MG63 (cell line): ENCODE measurements around the gene VWA1. TPM values are rescaled to one million over a fixed set of nuclear protein-coding genes. Genes with fewer than 3 reads are reported as not detected.
"Not testable (repeated sequence)": the region's sequence is repeated elsewhere in the genome, so short reads cannot be mapped to it uniquely, and the experiment has no call there.

Source experiments
- DNase-seq: peaks from one replicate; pipeline ENCODE4 v3.0.0-alpha.2; 2020
- H3K27me3 ChIP-seq: fragments of 250-450 bp; sonication (Bioruptor Pico); 2 replicates; pipeline ENCODE4 v1.5.1; 2020; ENCODE audit warnings: mild to moderate bottlenecking, moderate library complexity
- H3K36me3 ChIP-seq: fragments of 250-450 bp; sonication (Bioruptor Pico); 2 replicates; pipeline ENCODE4 v1.5.1; 2020; ENCODE audit warnings: mild to moderate bottlenecking, moderate library complexity
- H3K4me3 ChIP-seq: fragments of 250-450 bp; sonication (Bioruptor Pico); 2 replicates; pipeline ENCODE4 v1.5.1; 2020; ENCODE audit warnings: mild to moderate bottlenecking, moderate library complexity
- H3K9me3 ChIP-seq: fragments of 250-450 bp; sonication (Bioruptor Pico); 2 replicates; pipeline ENCODE4 v1.5.1; 2020; ENCODE audit warnings: mild to moderate bottlenecking, moderate library complexity
- total RNA-seq: library from RNA; depleted of rRNA; stranded (reverse); fragments of >200 nt; shearing (Covaris generic); gene quantifications from 2 replicates; pipeline ENCODE4 v1.2.3, GENCODE V29; 2014; ENCODE audit warnings: low replicate concordance

VWA1 gene
- total RNA-seq, 1 experiment from 2014 or later, result 6.2 TPM

DNA sequence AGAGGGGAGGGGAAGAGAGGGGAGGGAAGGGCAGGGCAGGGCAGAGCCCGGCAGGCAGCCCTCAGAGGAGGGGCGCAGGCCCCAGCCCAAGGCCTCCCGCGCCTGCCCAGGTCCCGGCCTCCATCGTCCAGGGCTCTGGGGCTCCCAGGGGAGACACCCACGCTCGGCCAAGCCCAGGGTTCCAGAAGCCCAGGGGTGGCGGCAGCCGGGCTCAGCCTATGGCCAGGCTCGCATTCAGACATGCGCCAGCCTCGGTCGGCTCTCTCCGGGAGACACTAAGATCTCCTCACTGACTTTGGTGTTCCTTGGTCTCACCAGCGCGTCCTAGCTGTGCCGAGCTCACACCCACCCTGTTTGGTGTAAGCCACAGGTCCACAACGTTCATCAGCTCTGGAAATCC, 7.3 kb upstream of the VWA1 start:
- DNase-seq, result no peak
- H3K9me3 ChIP-seq, result no peaks in the 10 kb centered on the region
- no peaks in the 10 kb centered on the region for H3K36me3 ChIP-seq
- no peaks in the 10 kb centered on the region for H3K27me3 ChIP-seq
- no peak overlapping the region for H3K4me3 ChIP-seq

DNA sequence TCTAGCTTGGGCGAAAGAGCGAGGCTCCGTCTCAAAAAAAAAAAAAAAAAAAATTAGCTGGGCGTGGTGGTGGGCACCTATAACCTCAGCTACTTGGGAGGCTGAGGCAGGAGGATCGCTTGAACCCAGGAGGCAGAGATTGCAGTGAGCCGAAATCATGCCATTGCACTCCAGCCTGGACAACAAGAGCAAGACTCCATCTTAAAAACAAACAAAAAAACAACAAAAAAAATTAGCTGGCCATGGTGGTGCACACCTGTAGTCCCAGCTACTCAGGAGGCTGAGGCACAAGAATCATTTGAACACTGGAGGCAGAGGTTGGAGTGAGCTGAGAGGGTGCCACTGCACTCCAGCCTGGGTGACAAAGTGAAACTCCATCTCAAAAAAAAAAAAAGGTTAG, 6.5 kb upstream of the VWA1 start:
- not testable (repeated sequence) for H3K4me3 ChIP-seq, H3K36me3 ChIP-seq, DNase-seq, H3K9me3 ChIP-seq, H3K27me3 ChIP-seq

DNA sequence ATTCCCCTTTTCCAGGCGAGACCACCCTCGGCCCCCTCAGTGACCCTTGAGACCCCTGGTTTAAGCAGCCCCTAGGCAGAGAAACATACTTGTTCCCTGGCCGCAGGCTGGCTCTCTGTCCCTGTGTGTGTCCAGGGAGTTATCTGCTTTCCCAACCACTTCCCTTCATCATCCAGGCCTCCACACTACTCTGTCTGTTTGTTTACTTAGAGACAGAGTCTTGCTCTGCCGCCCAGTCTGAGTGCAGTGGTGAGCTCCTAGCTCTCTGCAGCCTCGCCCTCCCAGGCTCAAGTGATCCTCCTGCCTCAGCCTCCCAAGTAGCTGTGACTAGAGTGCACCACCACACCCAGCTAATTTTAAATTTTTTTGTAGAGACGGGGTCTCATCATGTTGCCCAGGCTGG, 5.8 kb upstream of the VWA1 start:
- Histone ChIP-seq H3K36me3 (no peaks in the 10 kb centered on the region), H3K9me3 (no peaks in the 10 kb centered on the region)
- DNase-seq, result no peak

DNA sequence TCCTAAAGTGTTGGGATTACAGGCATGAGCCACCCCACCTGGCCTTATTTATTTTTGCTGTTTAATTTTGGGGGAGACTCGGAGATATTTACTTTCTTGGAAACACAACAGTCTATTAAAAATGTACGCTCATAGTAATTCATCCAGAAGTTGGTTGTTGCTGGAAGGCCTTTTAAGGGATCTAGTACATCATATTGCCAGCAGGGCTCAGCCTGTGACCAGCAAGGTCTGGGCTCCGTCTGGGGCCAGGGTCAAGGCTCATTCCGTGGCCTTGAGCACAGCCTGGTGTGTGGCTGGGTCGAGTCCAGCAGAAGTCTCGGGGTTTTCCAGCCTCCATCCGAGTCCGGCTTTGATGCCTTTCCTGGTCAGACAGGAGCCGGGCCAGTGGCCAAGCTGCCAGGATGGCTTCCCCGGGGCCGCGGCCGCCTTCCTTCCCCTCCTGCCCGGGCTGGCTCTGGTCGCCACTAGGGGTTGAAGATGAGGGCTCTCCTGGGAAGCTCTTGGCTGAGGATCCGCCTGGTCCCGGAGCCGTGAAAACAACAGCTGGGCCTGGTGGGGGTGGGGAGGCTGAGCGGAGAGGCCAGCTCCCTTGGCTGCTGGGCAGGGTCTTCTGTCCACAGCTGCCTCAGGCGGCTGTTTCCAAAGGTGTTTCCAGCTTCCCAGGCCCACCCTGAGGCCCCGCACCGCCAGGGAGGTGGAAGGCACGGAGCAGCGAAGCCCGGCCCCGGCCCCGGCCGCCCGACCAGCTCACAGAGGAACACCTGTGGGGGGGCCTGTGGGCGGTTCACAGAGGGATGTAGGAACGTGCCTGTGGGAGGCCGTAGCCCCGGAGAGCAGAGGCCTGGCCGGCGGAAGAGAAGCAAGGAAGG, 5.1 kb upstream of the VWA1 start:
- H3K9me3 ChIP-seq, result no peaks in the 10 kb centered on the region
- H3K27me3 ChIP-seq, result no peaks in the 10 kb centered on the region
- peak; percentile 64 for DNase-seq
- no peaks in the 10 kb centered on the region for H3K36me3 ChIP-seq
- H3K4me3 ChIP-seq, result no peak overlapping the region

More for the DNA sequence above, 5.8 kb upstream of the VWA1 start:
- Histone ChIP-seq H3K27me3 (no peaks in the 10 kb centered on the region), H3K4me3 (no peak overlapping the region)

DNA sequence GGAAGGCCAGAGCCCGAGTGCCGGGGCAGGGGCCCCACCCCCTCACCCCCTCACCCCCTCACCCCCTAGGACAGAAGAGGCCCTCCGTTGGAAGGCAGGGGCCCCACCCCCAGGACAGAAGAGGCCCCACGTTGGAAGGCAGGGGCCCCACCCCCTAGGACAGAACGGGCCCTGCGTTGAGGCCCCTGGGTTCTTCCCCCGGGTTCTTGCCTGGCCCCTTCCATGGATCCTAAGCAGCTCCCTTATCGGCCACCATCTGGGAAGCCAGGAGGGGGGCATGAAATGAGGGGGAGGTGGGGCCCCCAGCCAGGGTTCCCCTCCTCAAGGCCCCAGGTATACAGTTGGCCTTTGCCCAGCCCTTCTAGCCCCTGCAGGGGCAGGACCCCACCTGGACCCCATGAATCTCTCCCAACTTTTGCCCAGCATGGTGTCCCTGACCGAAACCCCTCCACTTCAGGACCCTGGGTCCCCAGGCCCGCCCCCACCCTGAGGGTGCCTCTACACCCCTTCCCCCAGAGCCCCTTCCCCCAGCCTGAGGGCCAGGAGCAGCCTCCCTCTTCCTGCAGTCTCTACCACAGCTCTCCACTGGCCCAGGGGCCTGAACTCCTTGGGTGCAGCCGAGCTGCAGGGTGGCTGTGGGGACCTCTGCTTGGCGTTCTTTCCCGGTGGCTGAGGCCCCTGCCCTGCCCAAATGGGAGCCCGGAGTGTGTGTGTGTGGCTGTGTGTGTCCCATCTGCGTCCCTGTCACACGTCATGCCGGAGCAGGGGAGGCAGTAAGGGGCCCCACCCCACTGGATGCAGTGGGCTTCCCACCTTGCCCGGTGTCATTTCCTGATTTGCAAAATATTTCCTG, 4.3 kb upstream of the VWA1 start:
- Histone ChIP-seq H3K36me3 (no peaks in the 10 kb centered on the region), H3K4me3 (no peak overlapping the region), H3K9me3 (no peaks in the 10 kb centered on the region), H3K27me3 (no peaks in the 10 kb centered on the region)
- no peak for DNase-seq

DNA sequence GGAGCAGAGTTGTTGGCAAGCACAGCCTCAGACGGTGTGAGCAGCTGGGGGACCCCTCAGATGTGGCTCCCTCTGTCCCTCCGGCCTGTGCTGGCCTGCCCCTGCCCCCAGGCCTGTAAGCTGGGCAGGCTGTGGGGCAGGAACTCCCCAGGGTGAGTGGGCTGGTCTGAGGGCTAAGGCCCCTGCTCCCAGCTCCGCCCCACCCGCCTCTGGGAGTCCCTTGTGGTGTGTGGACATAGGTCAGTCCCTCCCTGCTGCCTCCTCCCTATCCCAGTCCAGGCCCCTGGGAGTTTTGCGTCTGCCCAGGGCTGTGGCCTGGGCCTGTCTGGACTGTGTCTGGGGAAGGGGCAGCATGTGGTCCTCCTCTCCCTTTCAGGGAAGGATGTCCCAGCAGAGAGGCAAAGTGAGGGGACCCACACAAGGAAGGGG, 3.6 kb upstream of the VWA1 start:
- no peaks in the 10 kb centered on the region for H3K36me3 ChIP-seq
- DNase-seq, result no peak
- no peak overlapping the region for H3K4me3 ChIP-seq
- no peaks in the 10 kb centered on the region for H3K9me3 ChIP-seq
- H3K27me3 ChIP-seq, result no peaks in the 10 kb centered on the region

DNA sequence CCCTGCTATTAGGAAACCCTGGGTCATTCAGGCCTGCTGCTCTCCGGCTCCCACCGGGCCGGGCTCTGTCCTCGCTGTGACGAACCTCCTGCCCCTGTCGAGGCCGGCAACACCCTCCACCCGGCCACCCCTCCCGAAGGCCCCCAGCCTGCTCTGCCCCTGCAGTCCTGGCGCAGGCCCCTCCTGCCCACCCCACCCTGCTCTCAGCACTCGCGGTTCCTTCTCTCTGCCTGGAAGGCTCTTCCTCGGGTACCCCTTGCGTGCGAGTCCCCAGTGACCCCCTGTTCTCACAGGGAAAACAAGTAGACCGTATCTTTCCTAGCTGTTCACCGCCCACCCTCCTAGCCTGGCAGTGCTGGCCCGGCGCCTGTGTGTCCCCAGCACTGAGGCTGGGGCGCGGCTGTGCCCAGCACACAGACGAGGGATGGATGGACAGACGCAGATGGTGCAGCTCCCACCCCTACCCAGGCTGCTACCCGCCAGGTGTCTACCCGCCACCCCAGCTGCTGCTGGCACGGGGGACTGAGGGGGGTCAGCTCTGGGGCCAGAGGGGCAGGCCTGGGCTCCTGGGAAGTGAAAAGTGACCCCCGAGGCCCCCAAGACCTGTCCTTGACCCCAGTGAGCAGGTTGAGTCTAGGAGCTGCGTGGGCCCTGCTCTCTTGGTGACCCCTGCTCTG, 3.1 kb upstream of the VWA1 start:
- Histone ChIP-seq H3K36me3 (no peaks in the 10 kb centered on the region), H3K9me3 (no peaks in the 10 kb centered on the region), H3K27me3 (no peaks in the 10 kb centered on the region), H3K4me3 (no peak overlapping the region)
- no peak for DNase-seq

DNA sequence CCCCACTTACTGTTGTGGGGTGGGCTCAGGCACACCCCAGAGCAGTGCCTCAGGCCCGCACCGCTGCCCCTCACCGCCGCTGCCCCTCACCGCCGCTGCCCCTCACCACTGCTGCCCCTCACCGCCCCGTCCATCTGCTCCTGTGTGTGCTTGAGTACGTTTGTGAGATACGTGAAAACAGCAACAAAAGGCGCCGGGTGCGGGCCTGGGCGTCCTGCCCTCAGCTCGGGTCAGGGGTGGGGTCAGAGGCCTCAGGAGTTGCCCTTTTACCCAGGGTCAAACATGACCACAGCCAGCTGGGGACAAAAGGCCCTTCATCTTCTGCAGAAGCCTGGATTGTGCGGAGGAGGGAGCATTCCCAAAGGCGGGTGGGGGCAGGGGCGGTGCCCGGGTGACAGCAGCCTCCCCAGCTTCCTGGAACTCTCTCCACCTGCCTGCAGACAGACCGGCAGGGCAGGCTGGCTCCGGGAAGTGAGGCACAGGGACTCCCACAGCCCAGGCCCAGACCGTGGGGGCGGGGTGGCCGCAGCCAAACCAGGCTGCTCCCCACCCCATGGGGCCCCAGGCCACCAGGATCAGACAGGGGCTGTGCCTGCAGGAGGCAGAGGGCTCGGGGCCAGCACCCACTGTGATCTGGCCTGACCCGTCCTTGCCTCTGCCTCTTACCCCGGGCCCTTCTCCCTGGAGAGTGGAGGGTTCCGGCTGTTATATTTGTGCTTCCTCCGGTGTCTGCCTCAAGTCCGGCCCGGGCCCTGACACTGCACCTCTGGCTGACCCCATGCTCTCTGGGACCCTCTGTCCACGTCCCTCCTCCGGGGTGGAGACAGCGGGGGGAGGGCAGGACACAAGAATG, 2.3 kb upstream of the VWA1 start:
- DNase-seq, result peak; percentile 29
- Histone ChIP-seq H3K4me3 (no peak overlapping the region), H3K27me3 (no peaks in the 10 kb centered on the region), H3K36me3 (no peaks in the 10 kb centered on the region), H3K9me3 (no peaks in the 10 kb centered on the region)

DNA sequence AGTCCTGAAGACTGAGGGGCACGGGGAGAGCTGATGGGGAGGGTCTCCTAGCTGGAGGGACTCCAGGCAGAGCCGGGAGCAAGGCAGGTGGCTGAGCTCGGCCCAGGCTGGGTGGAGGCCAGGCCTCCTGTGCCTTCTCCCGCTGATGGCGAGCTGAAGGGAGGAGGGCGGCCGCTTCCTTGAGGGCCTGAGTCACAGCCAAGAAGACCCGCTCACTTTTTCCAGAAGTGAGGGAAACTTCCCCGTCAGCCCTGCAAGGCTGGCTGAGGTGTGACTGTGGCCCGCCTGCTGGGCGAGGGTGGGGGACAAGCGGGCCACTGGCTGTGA, 1.7 kb upstream of the VWA1 start:
- no peaks in the 10 kb centered on the region for H3K36me3 ChIP-seq
- H3K4me3 ChIP-seq, result no peak overlapping the region
- no peak for DNase-seq
- H3K9me3 ChIP-seq, result no peaks in the 10 kb centered on the region
- H3K27me3 ChIP-seq, result no peaks in the 10 kb centered on the region

DNA sequence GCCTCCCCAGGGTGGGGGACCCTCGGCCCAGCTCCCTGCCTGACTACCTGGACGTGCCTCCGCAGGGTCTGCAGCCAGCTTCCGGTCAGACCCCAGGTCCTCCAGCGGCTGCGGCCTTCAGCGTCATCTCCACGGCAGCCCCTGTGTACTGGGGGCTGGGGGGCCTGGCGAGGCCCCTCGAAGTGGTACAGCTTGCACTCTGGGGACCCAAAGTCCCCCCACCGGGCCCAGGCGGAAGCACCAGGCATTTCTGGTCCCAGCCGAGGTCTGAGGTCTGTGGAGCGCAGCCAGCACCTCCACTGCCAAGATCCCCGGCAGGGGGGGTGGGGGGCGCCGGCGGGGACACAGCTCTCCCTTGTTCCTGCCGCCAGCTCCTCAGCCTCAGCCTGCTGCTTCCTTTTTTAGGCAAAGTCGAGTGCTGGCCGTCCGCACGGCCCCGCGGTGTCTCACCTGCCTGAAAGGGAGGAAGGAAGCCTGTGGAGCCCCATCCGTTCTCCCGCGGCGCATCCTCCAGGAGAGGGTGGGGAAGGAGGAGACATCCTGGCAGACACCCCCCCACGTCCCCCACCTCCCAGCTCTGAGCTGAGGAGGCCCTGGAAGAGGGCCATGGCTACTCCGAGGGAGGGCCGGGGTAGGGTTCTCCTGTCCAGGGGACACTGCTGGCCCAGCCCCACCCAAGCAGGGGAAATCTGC, 1.2 kb upstream of the VWA1 start:
- Histone ChIP-seq H3K9me3 (no peaks in the 10 kb centered on the region), H3K4me3 (no peak overlapping the region), H3K36me3 (no peaks in the 10 kb centered on the region), H3K27me3 (no peaks in the 10 kb centered on the region)
- DNase-seq, result no peak

DNA sequence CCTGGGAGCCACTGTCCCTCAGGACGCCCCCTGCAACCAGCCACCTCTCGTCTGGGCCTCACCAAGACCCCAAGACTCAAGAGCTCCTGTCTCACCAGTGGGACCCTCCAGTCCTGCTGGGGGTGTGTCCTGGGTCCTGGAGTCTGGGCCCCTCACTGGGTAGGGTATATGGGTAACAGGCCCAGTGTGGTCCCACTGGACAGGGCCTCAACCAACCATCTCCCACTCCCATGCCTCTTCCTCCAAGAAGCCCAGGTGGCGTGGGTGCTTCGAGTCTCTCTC, 725 bp upstream of the VWA1 start:
- DNase-seq, result no peak
- Histone ChIP-seq H3K36me3 (no peaks in the 10 kb centered on the region), H3K27me3 (no peaks in the 10 kb centered on the region), H3K4me3 (no peak overlapping the region), H3K9me3 (no peaks in the 10 kb centered on the region)

DNA sequence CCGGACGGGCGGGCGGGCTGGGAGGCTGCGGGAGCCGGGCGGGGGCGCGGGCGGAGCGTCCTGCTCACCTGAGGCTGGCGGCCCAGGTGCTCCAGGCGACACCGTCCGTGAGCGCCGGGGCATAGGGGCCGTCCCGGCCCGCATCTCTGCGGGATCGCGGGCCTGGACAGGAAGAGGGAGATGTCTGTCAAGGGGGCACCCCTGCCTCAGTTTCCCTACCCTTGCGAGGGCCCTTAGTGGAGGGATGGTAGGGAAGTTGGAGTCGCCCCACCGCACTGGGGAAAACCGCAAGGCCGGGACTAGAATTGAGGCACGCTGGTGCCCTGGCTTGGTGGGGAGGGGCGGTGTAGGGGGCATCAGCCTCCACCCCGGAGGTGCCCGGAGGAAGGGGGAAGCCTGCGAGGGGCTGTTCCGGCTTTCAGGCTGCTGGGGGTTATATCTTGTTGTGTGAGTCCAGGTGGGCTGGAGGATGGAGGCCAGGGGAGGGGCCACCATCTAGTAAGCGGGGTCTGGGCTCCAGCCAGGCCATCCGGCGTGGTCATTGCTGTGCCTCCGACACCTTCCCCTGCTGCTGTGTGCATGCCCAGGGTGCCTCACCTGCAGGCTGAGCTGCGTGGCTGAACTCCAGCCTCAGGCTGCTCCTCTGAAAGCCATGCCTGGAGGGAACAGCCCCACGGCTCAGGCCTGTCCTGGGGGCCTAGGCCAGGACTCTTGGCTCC, 580 bp downstream of the VWA1 start:
- Histone ChIP-seq H3K9me3 (no peaks in the 10 kb centered on the region), H3K27me3 (no peaks in the 10 kb centered on the region), H3K36me3 (no peaks in the 10 kb centered on the region), H3K4me3 (peak overlapping the region; percentile 23; the same call in 1 of the 2 replicates)
- DNase-seq, result no peak

DNA sequence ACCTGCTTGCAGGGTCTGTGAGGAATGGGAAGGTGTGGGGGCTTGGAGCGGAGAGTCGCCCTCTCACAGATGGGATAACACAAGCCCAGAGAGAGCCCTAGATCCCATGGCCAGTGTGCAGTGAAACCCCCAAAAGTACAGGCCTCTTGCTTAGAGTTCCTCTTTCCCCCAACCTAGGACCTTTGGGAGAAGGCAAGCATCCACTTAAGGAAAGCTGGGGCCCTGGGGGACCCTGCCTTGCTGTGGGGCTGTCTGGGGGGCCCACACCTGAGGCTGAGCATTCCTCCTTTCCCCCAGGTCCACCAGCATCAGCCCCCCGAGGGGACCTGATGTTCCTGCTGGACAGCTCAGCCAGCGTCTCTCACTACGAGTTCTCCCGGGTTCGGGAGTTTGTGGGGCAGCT, 1.1 kb downstream of the VWA1 start:
- no peak for DNase-seq
- H3K27me3 ChIP-seq, result no peaks in the 10 kb centered on the region
- no peak overlapping the region for H3K4me3 ChIP-seq
- no peaks in the 10 kb centered on the region for H3K36me3 ChIP-seq
- no peaks in the 10 kb centered on the region for H3K9me3 ChIP-seq

DNA sequence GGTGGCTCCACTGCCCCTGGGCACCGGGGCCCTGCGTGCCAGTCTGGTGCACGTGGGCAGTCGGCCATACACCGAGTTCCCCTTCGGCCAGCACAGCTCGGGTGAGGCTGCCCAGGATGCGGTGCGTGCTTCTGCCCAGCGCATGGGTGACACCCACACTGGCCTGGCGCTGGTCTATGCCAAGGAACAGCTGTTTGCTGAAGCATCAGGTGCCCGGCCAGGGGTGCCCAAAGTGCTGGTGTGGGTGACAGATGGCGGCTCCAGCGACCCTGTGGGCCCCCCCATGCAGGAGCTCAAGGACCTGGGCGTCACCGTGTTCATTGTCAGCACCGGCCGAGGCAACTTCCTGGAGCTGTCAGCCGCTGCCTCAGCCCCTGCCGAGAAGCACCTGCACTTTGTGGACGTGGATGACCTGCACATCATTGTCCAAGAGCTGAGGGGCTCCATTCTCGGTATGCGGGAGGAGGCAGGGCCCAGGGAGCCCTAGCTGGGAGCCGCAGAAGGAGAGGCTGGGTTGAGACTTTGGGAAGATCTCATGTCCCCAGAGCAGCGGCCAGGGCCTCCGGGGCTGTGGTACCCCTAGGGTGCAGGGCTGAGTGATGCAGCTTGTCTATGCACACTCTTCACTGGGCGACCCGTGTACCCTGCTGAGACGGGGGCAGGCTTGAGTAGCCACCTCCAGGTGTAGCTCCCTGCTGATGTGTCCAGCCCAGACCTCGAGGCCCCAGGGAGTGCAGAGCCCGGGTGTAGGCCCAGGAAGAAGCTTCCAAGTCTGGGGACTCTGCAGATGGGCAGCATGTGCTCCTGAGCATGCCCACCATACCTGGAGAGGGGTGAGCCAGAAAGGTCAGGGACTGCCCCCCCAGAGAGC, 1.8 kb downstream of the VWA1 start:
- no peak for DNase-seq
- H3K9me3 ChIP-seq, result no peaks in the 10 kb centered on the region
- no peaks in the 10 kb centered on the region for H3K36me3 ChIP-seq
- no peak overlapping the region for H3K4me3 ChIP-seq
- no peaks in the 10 kb centered on the region for H3K27me3 ChIP-seq

DNA sequence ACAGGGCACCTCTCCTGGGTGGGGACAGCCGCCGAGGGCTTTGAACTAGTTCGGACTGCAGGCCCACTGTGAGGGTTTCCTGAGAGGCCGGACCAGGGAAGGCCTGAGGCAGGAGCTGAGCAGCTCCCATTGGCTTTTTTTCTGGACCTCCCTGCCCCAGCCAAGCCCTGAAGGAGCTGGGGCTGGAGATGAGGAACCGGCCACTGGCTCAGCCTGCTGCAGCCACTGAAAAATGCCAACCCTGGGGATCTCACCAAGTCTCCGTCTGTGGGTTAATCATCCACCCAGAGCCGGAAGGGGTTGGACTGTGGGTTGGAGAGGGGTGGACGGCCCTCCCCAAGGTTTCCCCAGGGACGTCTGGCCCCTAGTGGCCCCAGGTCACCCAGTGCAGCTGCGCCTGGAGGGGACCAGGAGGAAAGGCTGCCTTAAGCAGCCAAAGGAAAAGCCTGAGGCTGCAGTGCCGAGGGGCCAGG, 2.5 kb downstream of the VWA1 start:
- Histone ChIP-seq H3K9me3 (no peaks in the 10 kb centered on the region), H3K36me3 (no peaks in the 10 kb centered on the region), H3K27me3 (no peaks in the 10 kb centered on the region), H3K4me3 (no peak overlapping the region)
- no peak for DNase-seq
